Common myeloid progenitor, CD34-positive (primary cell): ENCODE measurements around the gene B3GLCT.
"Not testable (repeated sequence)": the region's sequence is repeated elsewhere in the genome, so short reads cannot be mapped to it uniquely, and the experiment has no call there.

Source experiments
- CTCF ChIA-PET: fragments of 350-600 bp; sonication (Branson Sonifier 250); formaldehyde crosslinking; loops from one replicate; lab custom pipeline; 2021; ENCODE audit warnings: antibody characterized with exemption; lab: Charles Lee
- POLR2A ChIA-PET: fragments of 350-600 bp; sonication (Branson Sonifier 250); formaldehyde crosslinking; loops from one replicate; lab custom pipeline; 2021; ENCODE audit warnings: antibody characterized with exemption; lab: Charles Lee
- DNase-seq, 3 donors: peaks; one replicate each; pipeline versions ENCODE4 v3.0.0 to v3.0.0-alpha.2; 2013
- H3K27ac ChIP-seq, 2 experiments: 1 replicate in 1 of 2; 2 replicates in 1 of 2; pipeline ENCODE4 v1.7.0; 2013; ENCODE audit warnings: inconsistent platforms in 2 of 2, low read length in 2 of 2, mild to moderate bottlenecking in 2 of 2, low read depth in 1 of 2, moderate library complexity in 1 of 2; ENCODE audit not compliant: severe bottlenecking in 2 of 2, insufficient read depth in 1 of 2, poor library complexity in 1 of 2
- H3K27me3 ChIP-seq, 5 experiments: replicated peaks in 2 of 5; 1 replicate in 3 of 5; 2 replicates in 2 of 5; pipeline versions ENCODE4 v1.6.1 to v1.7.0; 2013; ENCODE audit warnings: low read length in 4 of 5, mild to moderate bottlenecking in 2 of 5, moderate library complexity in 2 of 5, inconsistent platforms in 1 of 5; ENCODE audit not compliant: insufficient read depth in 5 of 5, control insufficient read depth in 4 of 5
- H3K36me3 ChIP-seq, 4 experiments: 1 replicate in 2 of 4; 2 replicates in 2 of 4; pipeline versions ENCODE4 v1.6.1 to v1.7.0; 2013; ENCODE audit warnings: low read length in 3 of 4, control low read depth in 1 of 4, mild to moderate bottlenecking in 1 of 4; ENCODE audit not compliant: control insufficient read depth in 4 of 4, insufficient read depth in 4 of 4
- H3K4me1 ChIP-seq, 4 experiments: 1 replicate in 3 of 4; 2 replicates in 1 of 4; pipeline versions ENCODE4 v1.6.1 to v1.7.1; 2013; ENCODE audit warnings: low read length in 3 of 4, mild to moderate bottlenecking in 3 of 4, control low read depth in 1 of 4, inconsistent platforms in 1 of 4, moderate library complexity in 1 of 4; ENCODE audit not compliant: control insufficient read depth in 4 of 4, insufficient read depth in 4 of 4; ENCODE audit errors: control extremely low read depth in 1 of 4
- H3K4me3 ChIP-seq, 7 experiments: 1 replicate in 4 of 7; 2 replicates in 3 of 7; pipeline versions ENCODE4 v1.5.1 to v1.7.0; 2013; ENCODE audit warnings: mild to moderate bottlenecking in 7 of 7, low read length in 6 of 7, moderate library complexity in 6 of 7, inconsistent platforms in 2 of 7, low read depth in 2 of 7, control low read depth in 1 of 7; ENCODE audit not compliant: insufficient read depth in 4 of 7, control insufficient read depth in 1 of 7; ENCODE audit errors: extremely low read depth in 1 of 7
- H3K9me3 ChIP-seq, 5 experiments: 1 replicate in 4 of 5; 2 replicates in 1 of 5; pipeline versions ENCODE4 v1.6.1 to v1.7.1; 2013; ENCODE audit warnings: low read length in 4 of 5, mild to moderate bottlenecking in 2 of 5, inconsistent platforms in 1 of 5, low read depth in 1 of 5, moderate library complexity in 1 of 5; ENCODE audit not compliant: control insufficient read depth in 4 of 5, insufficient read depth in 2 of 5; ENCODE audit errors: control extremely low read depth in 1 of 5
- WGBS: methylation state at CpG from one replicate; pipeline ENCODE4 v1.1.5; 2013; ENCODE audit not compliant: insufficient coverage; 5-methylcytosine and 5-hydroxymethylcytosine counted together

The B3GLCT gene

GRCh38 chr13:31334994-31335557 is 135.3 kb downstream of the B3GLCT start:
- 100% methylated on average over 1 of the region's 6 CpGs for WGBS
- no peak overlapping the region for H3K27ac ChIP-seq
- ChIA-PET CTCF (no interaction called here), POLR2A (no interaction called here)
- H3K4me1 ChIP-seq, result no peaks in the 10 kb centered on the region
- peaks cover 0 to 6% (median 0%) of the 10 kb centered on the region in 5 experiments for H3K9me3 ChIP-seq
- no peak for DNase-seq
- no peaks in the 10 kb centered on the region for H3K27me3 ChIP-seq
- no peak overlapping the region for H3K4me3 ChIP-seq
- no peaks in the 10 kb centered on the region for H3K36me3 ChIP-seq

- H3K27ac ChIP-seq, POLR2A ChIA-PET, H3K36me3 ChIP-seq, H3K27me3 ChIP-seq, CTCF ChIA-PET, H3K4me3 ChIP-seq, DNase-seq, H3K4me1 ChIP-seq, H3K9me3 ChIP-seq: not testable (repeated sequence)
- WGBS, result 94% methylated on average over 12 of the region's 22 CpGs
Observed at GRCh38 chr13:31339616-31340015, 139.8 kb downstream of the B3GLCT start.

DNA sequence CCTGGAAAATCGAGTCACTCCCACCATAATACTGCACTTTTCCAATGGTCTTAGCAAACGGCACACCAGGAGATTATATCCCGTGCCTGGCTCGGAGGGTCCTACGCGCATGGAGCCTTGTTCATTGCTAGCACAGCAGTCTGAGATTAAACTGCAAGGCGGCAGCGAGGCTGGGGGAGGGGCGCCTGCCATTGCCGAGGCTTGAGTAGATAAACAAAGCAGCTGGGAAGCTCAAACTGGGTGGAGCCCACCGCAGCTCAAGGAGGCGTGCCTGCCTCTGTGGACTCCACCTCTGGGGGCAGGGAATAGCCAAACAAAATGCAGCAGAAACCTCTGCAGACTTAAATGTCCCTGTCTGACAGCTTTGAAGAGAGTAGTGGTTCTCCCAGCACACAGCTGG is 141.1 kb downstream of the B3GLCT start:
- H3K36me3 ChIP-seq, H3K27ac ChIP-seq, CTCF ChIA-PET, H3K9me3 ChIP-seq, H3K4me3 ChIP-seq, POLR2A ChIA-PET, H3K27me3 ChIP-seq, H3K4me1 ChIP-seq, DNase-seq: not testable (repeated sequence)
- 88% methylated on average over 12 of the region's 12 CpGs for WGBS

GRCh38 chr13:31346891-31347290 is 147.1 kb downstream of the B3GLCT start:
- Histone ChIP-seq H3K4me1 (no peaks in the 10 kb centered on the region), H3K27ac (no peak overlapping the region), H3K9me3 (no peaks in the 10 kb centered on the region), H3K4me3 (no peak overlapping the region), H3K36me3 (no peaks in the 10 kb centered on the region), H3K27me3 (peaks cover under 1 to 22% (median 11%) of the 10 kb centered on the region in 5 experiments)
- DNase-seq, result no peak
- 100% methylated on average over 1 of the region's 2 CpGs for WGBS
- ChIA-PET CTCF (no interaction called here), POLR2A (no interaction called here)

- peaks cover 0 to 6% (median 2%) of the 10 kb centered on the region in 5 experiments for H3K9me3 ChIP-seq
- H3K27me3 ChIP-seq, result peaks cover 6 to 43% (median 18%) of the 10 kb centered on the region in 5 experiments
- no peaks in the 10 kb centered on the region for H3K4me1 ChIP-seq
- no peak overlapping the region for H3K27ac ChIP-seq
- no peaks in the 10 kb centered on the region for H3K36me3 ChIP-seq
- CTCF ChIA-PET, result no interaction called here
- no peak for DNase-seq
- no peak overlapping the region for H3K4me3 ChIP-seq
- POLR2A ChIA-PET, result no interaction called here
- 100% methylated on average over 3 of the region's 4 CpGs for WGBS
Observed at GRCh38 chr13:31349156-31349555, 149.4 kb downstream of the B3GLCT start.

- POLR2A ChIA-PET, result no interaction called here
- no peak for DNase-seq
- no peaks in the 10 kb centered on the region for H3K4me1 ChIP-seq
- no peak overlapping the region for H3K4me3 ChIP-seq
- H3K27me3 ChIP-seq, result peaks cover 6 to 43% (median 18%) of the 10 kb centered on the region in 5 experiments
- CTCF ChIA-PET, result no interaction called here
- no peaks in the 10 kb centered on the region for H3K36me3 ChIP-seq
- peaks cover 0 to 16% (median 8%) of the 10 kb centered on the region in 5 experiments for H3K9me3 ChIP-seq
- 61% methylated on average over 4 of the region's 5 CpGs for WGBS
- no peak overlapping the region for H3K27ac ChIP-seq
Observed at GRCh38 chr13:31350560-31350959, 150.8 kb downstream of the B3GLCT start.

DNA sequence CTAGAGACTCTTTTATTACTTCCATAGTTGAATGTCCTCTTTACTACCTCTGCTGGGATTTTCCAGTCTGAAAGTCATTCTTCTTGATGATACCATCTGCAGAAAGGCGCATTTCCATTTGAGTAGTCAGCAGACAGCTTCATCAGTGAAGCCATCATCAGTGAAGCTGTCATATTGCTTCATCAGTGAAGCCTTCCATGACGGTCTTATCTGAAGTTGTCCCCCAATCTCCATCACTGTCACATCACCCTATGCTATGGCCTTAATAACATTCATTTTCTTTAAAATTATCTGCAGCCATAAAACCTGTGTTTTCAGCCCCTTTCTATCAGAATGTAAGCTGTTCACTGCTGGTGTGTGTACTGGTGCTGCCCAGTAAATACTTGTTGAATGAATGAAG is 151.6 kb downstream of the B3GLCT start:
- no peak for DNase-seq
- 90% methylated on average over 2 of the region's 2 CpGs for whole genome bisulfite sequencing
- H3K4me3 ChIP-seq, result no peak overlapping the region
- no peak overlapping the region for H3K27ac ChIP-seq
- H3K36me3 ChIP-seq, result no peaks in the 10 kb centered on the region
- peaks cover 6 to 43% (median 18%) of the 10 kb centered on the region in 5 experiments for H3K27me3 ChIP-seq
- POLR2A ChIA-PET, result no interaction called here
- H3K9me3 ChIP-seq, result peaks cover 0 to 16% (median 10%) of the 10 kb centered on the region in 5 experiments
- CTCF ChIA-PET, result no interaction called here
- H3K4me1 ChIP-seq, result no peaks in the 10 kb centered on the region
